ENCODE results near the gene PA2G4.

Gene PA2G4

DNA sequence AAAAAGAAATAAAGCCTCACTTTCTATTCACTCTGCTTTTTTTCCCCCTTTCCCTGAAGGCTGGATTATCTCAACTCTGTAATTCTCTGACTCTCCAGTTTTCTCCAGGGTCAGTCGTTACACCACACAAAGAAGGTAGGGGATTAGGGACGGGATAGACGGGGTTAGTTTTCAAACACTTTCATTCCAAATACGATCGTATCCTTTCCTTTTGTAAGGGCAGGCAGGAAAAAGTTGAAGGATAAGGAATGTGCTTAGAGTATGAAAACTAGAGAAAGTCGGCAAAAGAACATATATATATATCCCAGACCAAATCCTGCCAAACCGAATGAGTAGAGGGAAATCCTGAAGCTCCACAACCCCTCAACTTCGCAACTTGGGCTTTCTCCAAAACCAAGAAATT lies 23.1 kb downstream of the PA2G4 start:
- ChIA-PET CTCF (interaction anchor here (0.5 to 2.4 kb wide), 8 partner anchors 8 to 104 kb away, joined by 3 to 11 read pairs (median 3); partner anchors contain the start of genes SMARCC2 and ZC3H10), POLR2A (interaction anchor here (0.5 to 3.5 kb wide), 27 partner anchors 9 to 984 kb away, joined by 3 to 56 read pairs (median 5); partner anchors contain the start of genes ANKRD52, COQ10A, DNAJC14 and MYL6)
- TF ChIP-seq FOXK2 (IDR thresholded peaks at IDR 0.05) (no peak), L3MBTL2 (conservative IDR thresholded peaks at IDR 0.05) (peak; percentile 60), FOXA1 (IDR thresholded peaks at IDR 0.05) (no peak), ARNT (IDR thresholded peaks at IDR 0.05) (no peak), PKNOX1 (IDR thresholded peaks at IDR 0.05) (no peak), SUZ12 (IDR thresholded peaks at IDR 0.05) (no peak), CTBP1 (IDR thresholded peaks at IDR 0.05; ENCODE audit: borderline replicate concordance) (no peak), ZNF384 (IDR thresholded peaks at IDR 0.05) (no peak)
- no peak for DNase-seq (ENCODE audit: extremely low spot score)

DNA sequence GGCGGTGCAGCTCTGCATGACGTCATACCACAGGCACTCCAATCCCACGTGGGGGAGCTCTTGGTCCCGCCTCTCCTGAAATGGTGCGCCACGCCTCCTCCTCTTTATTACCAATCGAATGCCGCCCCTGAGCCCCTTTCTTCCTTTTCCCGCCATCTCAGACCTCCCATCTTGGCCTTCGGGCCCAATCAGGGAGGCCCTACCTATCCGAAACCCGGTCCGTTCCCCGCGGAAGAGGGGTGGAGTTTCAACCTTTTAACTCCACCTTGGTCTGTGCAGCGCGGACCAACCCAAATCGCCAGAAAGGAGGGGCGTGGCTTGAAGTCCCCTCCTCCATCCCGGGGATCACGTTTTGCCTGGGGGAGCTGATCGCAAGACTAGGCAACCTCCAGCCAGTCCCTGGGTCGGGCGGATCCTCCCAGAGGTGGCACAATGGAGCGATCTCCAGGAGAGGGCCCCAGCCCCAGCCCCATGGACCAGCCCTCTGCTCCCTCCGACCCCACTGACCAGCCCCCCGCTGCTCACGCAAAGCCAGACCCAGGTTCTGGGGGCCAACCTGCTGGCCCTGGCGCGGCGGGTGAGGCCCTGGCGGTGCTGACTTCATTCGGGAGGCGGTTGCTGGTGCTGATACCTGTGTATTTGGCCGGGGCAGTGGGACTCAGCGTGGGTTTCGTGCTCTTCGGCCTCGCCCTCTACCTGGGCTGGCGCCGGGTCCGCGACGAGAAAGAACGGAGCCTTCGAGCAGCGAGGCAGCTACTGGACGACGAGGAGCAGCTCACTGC lies 23.7 kb downstream of the PA2G4 start, which contains the start of gene ESYT1:
ESYT1 (plus strand) TSS at position 380 of the 782 bp plus-strand sequence; CDS start at position 433, 53 bp downstream.
- POLR2A ChIA-PET: interaction anchor here (0.5 to 3.5 kb wide), 27 partner anchors 9 to 983 kb away, joined by 3 to 56 read pairs (median 5); partner anchors contain the start of genes ANKRD52, COQ10A, DNAJC14 and MYL6
- CTCF ChIA-PET: interaction anchor here (0.5 to 2.4 kb wide), 8 partner anchors 9 to 103 kb away, joined by 3 to 11 read pairs (median 3); partner anchors contain the start of genes SMARCC2 and ZC3H10
- TF ChIP-seq TARDBP (IDR thresholded peaks at IDR 0.05): no peak
- no peak for TF ChIP-seq HDGF (IDR thresholded peaks at IDR 0.05; ENCODE audit: borderline replicate concordance)
- TF ChIP-seq ARNT (IDR thresholded peaks at IDR 0.05): no peak
- no peak for TF ChIP-seq FOXK2 (IDR thresholded peaks at IDR 0.05)
- TF ChIP-seq L3MBTL2 (conservative IDR thresholded peaks at IDR 0.05): no peak
- TF ChIP-seq LEF1 (IDR thresholded peaks at IDR 0.05; ENCODE audit: borderline replicate concordance): no peak
- no peak for TF ChIP-seq SP1 (IDR thresholded peaks at IDR 0.05)
- TF ChIP-seq CTBP1 (IDR thresholded peaks at IDR 0.05; ENCODE audit: borderline replicate concordance): no peak
- no peak for TF ChIP-seq FOXA1 (IDR thresholded peaks at IDR 0.05)
- TF ChIP-seq ELF4 (IDR thresholded peaks at IDR 0.05): no peak
- no peak for TF ChIP-seq BHLHE40 (IDR thresholded peaks at IDR 0.05; ENCODE audit: borderline replicate concordance)
- TF ChIP-seq ZNF384 (IDR thresholded peaks at IDR 0.05): no peak
- no peak for TF ChIP-seq NFRKB (IDR thresholded peaks at IDR 0.05)
- no peak for TF ChIP-seq PKNOX1 (IDR thresholded peaks at IDR 0.05)
- TF ChIP-seq SUZ12 (IDR thresholded peaks at IDR 0.05): no peak
- DNase-seq (ENCODE audit: extremely low spot score): peak; percentile 95

GRCh38 chr12:56128670-56129205 lies 24.4 kb downstream of the PA2G4 start:
- ChIA-PET CTCF (interaction anchor here (1.1 to 2.4 kb wide), 4 partner anchors 9 to 61 kb away, joined by 3 to 11 read pairs (median 5); partner anchors contain the start of genes SMARCC2 and ZC3H10), POLR2A (interaction anchor here (1.0 to 3.5 kb wide), 17 partner anchors 8 to 321 kb away, joined by 4 to 56 read pairs (median 9); partner anchors contain the start of genes ANKRD52, COQ10A, MYL6 and MYL6B)
- peak; percentile 24 for DNase-seq (ENCODE audit: extremely low spot score)
- TF ChIP-seq SP1 (IDR thresholded peaks at IDR 0.05) (no peak), ARNT (IDR thresholded peaks at IDR 0.05) (no peak), BHLHE40 (IDR thresholded peaks at IDR 0.05; ENCODE audit: borderline replicate concordance) (no peak), TARDBP (IDR thresholded peaks at IDR 0.05) (no peak), CTBP1 (IDR thresholded peaks at IDR 0.05; ENCODE audit: borderline replicate concordance) (no peak), FOXA1 (IDR thresholded peaks at IDR 0.05) (no peak), L3MBTL2 (conservative IDR thresholded peaks at IDR 0.05) (no peak), FOXM1 (IDR thresholded peaks at IDR 0.05; ENCODE audit: borderline replicate concordance) (no peak), HDGF (IDR thresholded peaks at IDR 0.05; ENCODE audit: borderline replicate concordance) (no peak), ELF4 (IDR thresholded peaks at IDR 0.05) (no peak), NFRKB (IDR thresholded peaks at IDR 0.05) (no peak), SUZ12 (IDR thresholded peaks at IDR 0.05) (no peak), ZNF384 (IDR thresholded peaks at IDR 0.05) (no peak), PKNOX1 (IDR thresholded peaks at IDR 0.05) (no peak), LEF1 (IDR thresholded peaks at IDR 0.05; ENCODE audit: borderline replicate concordance) (no peak)

DNA sequence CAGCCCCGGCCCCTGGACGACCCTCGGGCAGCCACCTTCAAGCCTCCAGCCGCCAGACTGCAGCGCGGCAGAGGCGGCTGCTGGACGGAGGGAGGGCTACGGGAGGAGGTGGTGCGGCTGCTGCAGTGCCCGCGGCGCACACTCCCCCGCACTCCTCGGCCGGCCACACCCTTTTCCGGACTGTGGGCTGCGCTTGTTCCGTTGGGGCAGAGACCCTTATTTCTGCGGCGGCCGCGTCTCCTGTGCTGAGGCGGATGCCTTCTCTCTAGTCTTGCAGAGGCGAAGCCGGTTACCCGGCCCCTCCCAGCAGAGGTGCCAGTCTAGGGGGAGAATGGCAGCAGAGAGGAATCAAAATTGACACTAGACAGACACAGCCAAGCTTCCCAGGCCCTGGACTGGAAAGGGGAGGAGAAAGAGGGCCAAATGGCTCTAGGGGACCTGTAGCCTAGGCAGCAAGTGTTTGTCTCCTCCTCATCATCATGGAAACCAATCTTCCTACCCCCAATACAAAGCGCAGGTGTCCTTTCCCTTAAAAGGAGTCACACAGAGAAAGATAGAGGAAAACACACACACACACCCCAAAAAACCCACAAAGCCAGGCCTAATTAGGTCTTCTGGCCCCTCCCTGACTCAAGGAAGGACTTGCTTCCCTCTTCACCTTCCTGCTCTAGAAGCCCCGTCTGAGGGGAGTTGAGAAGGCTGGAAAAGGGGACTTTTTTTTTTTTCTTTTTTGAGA lies 25.0 kb downstream of the PA2G4 start:
- TF ChIP-seq ZNF384 (IDR thresholded peaks at IDR 0.05) (no peak), FOXM1 (IDR thresholded peaks at IDR 0.05; ENCODE audit: borderline replicate concordance) (no peak), NFRKB (IDR thresholded peaks at IDR 0.05) (no peak), LEF1 (IDR thresholded peaks at IDR 0.05; ENCODE audit: borderline replicate concordance) (no peak), FOXK2 (IDR thresholded peaks at IDR 0.05) (no peak), TARDBP (IDR thresholded peaks at IDR 0.05) (no peak), L3MBTL2 (conservative IDR thresholded peaks at IDR 0.05) (no peak), SUZ12 (IDR thresholded peaks at IDR 0.05) (no peak), ELF4 (IDR thresholded peaks at IDR 0.05) (no peak)
- CTCF ChIA-PET: interaction anchor here (2.4 kb wide), 1 partner anchor 60 kb away, joined by 11 read pairs; the partner anchor contains the start of gene SMARCC2
- POLR2A ChIA-PET: interaction anchor here (1.4 to 3.5 kb wide), 7 partner anchors 8 to 320 kb away, joined by 3 to 56 read pairs (median 20); partner anchors contain the start of genes MYL6B, SMARCC2, TIMELESS and ZC3H10
- peak; percentile 57 for DNase-seq (ENCODE audit: extremely low spot score)
